ENCODE measurements around the gene GRHPR. TPM values are rescaled to one million over a fixed set of nuclear protein-coding genes. Genes with fewer than 3 reads are reported as not detected.

Gene GRHPR
- total and polyA plus RNA-seq, 2 of the 4 experiments (the other 2 are of a cell fraction) = 182 to 191 TPM

GRCh38 chr9:37436540-37436939 is 14.0 kb downstream of the GRHPR start:
- H2BK120ac ChIP-seq (ENCODE audit: low read depth, low read length) = no peak overlapping the region
- no peak overlapping the region for H2AK9ac ChIP-seq (replicated peaks; ENCODE audit: low read depth, low read length, poor library complexity)
- ChIA-PET CTCF (no interaction called here), POLR2A (ENCODE audit: unreplicated experiment) (no interaction called here)
- H3K79me1 ChIP-seq (ENCODE audit: low read depth in 1 of 2, low read length in 2 of 2) = peaks cover 54 to 55% of the 10 kb centered on the region in 2 experiments
- H3K56ac ChIP-seq (ENCODE audit: extremely low read depth, insufficient read depth, low read length) = no peak overlapping the region
- no peak overlapping the region for H2BK20ac ChIP-seq (ENCODE audit: low read depth, low read length)
- H3K9ac ChIP-seq (ENCODE audit: low read depth, low read length) = no peak overlapping the region
- H2BK5ac ChIP-seq (ENCODE audit: low read depth, low read length, poor library complexity, severe bottlenecking) = no peak overlapping the region
- no peak overlapping the region for H3K4me3 ChIP-seq (ENCODE audit: insufficient read depth, low read depth, low read length)
- no peak overlapping the region for H3K4me2 ChIP-seq (ENCODE audit: low read depth, low read length)
- no peak overlapping the region for H3K4ac ChIP-seq (ENCODE audit: low read depth, low read length)
- WGBS, 2 experiments (ENCODE audit: extremely low coverage in 2 of 2, insufficient read length in 1 of 2) = 100% methylated on average over 2 of the region's 5 CpGs; no CpG with 5 or more reads in 1 of the 2 experiments
- intact Hi-C loops (cut with micrococcal nuclease) (no loop called here), in situ Hi-C loops (cut with MboI; ENCODE audit: low sequenced_read_pairs) (no loop called here), dilution Hi-C loops (cut with HindIII; ENCODE audit: low sequenced_read_pairs, unreplicated experiment) (no loop called here)
- BruUV-seq (replicated peaks) = no TSS peak
- H3K4me1 ChIP-seq (ENCODE audit: control insufficient read depth, insufficient read depth, low read length) = peaks cover 4% of the 10 kb centered on the region; the same call in 1 of the 2 replicates
- H3K9me1 ChIP-seq (ENCODE audit: insufficient read depth, low read length) = peaks cover 7% of the 10 kb centered on the region
- no peak for DNase-seq
- H3K14ac ChIP-seq (replicated peaks; ENCODE audit: low read depth, low read length) = no peak overlapping the region
- no peak overlapping the region for H4K8ac ChIP-seq (ENCODE audit: low read depth in 2 of 2, low read length in 2 of 2)
- H3K9me3 ChIP-seq (ENCODE audit: control insufficient read depth, insufficient read depth, low read length) = no peaks in the 10 kb centered on the region
- H3K27ac ChIP-seq (ENCODE audit: insufficient read depth, low read length) = no peak overlapping the region
- no peak overlapping the region for H2BK15ac ChIP-seq (ENCODE audit: low read depth, low read length)
- no peak overlapping the region for H4K91ac ChIP-seq (ENCODE audit: insufficient read depth, low read depth, low read length)
- ATAC-seq (ENCODE audit: low read depth) = no peak
- no peak overlapping the region for H2AK5ac ChIP-seq (ENCODE audit: low read depth, low read length)
- TF ChIP-seq MAFK (IDR thresholded peaks at IDR 0.05; ENCODE audit: low read depth, low read length) (no peak), USF2 (IDR thresholded peaks at IDR 0.05; ENCODE audit: low read depth, low read length) (no peak), CEBPB (IDR thresholded peaks at IDR 0.05; ENCODE audit: low read depth, low read length) (no peak), BHLHE40 (IDR thresholded peaks at IDR 0.05; ENCODE audit: low read depth, low read length) (no peak), RFX5 (IDR thresholded peaks at IDR 0.05; ENCODE audit: low read depth, low read length) (no peak), CTCF (conservative IDR thresholded peaks at IDR 0.05; ENCODE audit: low read depth, low read length) (no peak), RAD21 (IDR thresholded peaks at IDR 0.05; ENCODE audit: low read length) (no peak), MAZ (IDR thresholded peaks at IDR 0.05; ENCODE audit: borderline replicate concordance, low read depth, low read length) (no peak), NFE2L2 (IDR thresholded peaks at IDR 0.05; ENCODE audit: low read depth, low read length) (no peak), SMC3 (IDR thresholded peaks at IDR 0.05; ENCODE audit: low read depth, low read length) (no peak), MXI1 (IDR thresholded peaks at IDR 0.05; ENCODE audit: borderline replicate concordance, low read depth, low read length) (no peak), RCOR1 (IDR thresholded peaks at IDR 0.05; ENCODE audit: insufficient replicate concordance, low read length) (no peak), FOS (IDR thresholded peaks at IDR 0.05; ENCODE audit: low read depth, low read length) (no peak), CHD1 (IDR thresholded peaks at IDR 0.05; ENCODE audit: low read depth, low read length) (no peak), ELK1 (IDR thresholded peaks at IDR 0.05; ENCODE audit: borderline replicate concordance, low read depth, low read length) (no peak), POLR2A (IDR thresholded peaks at IDR 0.05; ENCODE audit: low read depth, low read length) (no peak)
- H4K5ac ChIP-seq (ENCODE audit: low read depth, low read length) = no peak overlapping the region
- H3K23ac ChIP-seq (ENCODE audit: low read depth, low read length) = no peak overlapping the region
- no peaks in the 10 kb centered on the region for H3K27me3 ChIP-seq (ENCODE audit: control insufficient read depth, insufficient read depth, low read length)
- H4K20me1 ChIP-seq (ENCODE audit: insufficient read depth, low read length) = peaks cover 15% of the 10 kb centered on the region; the same call in 1 of the 2 replicates
- H3K18ac ChIP-seq (ENCODE audit: low read depth, low read length) = no peak overlapping the region
- peaks cover 63% of the 10 kb centered on the region for H3K36me3 ChIP-seq (ENCODE audit: control insufficient read depth, insufficient read depth, low read length)
- H2AFZ ChIP-seq (replicated peaks; ENCODE audit: low read length, poor library complexity) = no peak overlapping the region
